CD8-positive, alpha-beta memory T cell (primary cell): ENCODE data around the gene TMED5. TPM values are rescaled to one million over a fixed set of nuclear protein-coding genes. Genes with fewer than 3 reads are reported as not detected.

Experiments used
- CTCF ChIA-PET: fragments of 350-600 bp; sonication (Branson Sonifier 250); formaldehyde crosslinking; loops from one replicate; lab custom pipeline; 2021; ENCODE audit warnings: antibody characterized with exemption; lab: Charles Lee
- POLR2A ChIA-PET: fragments of 350-600 bp; sonication (Branson Sonifier 250); formaldehyde crosslinking; loops from one replicate; lab custom pipeline; 2021; ENCODE audit warnings: antibody characterized with exemption; lab: Charles Lee
- DNase-seq, 5 donors: peaks; one replicate each; pipeline versions ENCODE4 v3.0.0 to v3.0.0-alpha.2; 2020 to 2022; ENCODE audit warnings: mixed read lengths in 1 of 5
- H3K27ac ChIP-seq: one replicate; pipeline ENCODE4 v1.7.0; 2013; ENCODE audit warnings: low read depth, mild to moderate bottlenecking, low read length, moderate library complexity
- H3K27me3 ChIP-seq: 2 replicates; pipeline ENCODE4 v1.7.0; 2013; ENCODE audit warnings: low read length, mild to moderate bottlenecking; ENCODE audit not compliant: insufficient read depth, poor library complexity, severe bottlenecking
- H3K36me3 ChIP-seq: 2 replicates; pipeline ENCODE4 v1.7.0; 2013; ENCODE audit warnings: mild to moderate bottlenecking, low read length, moderate library complexity; ENCODE audit not compliant: insufficient read depth
- H3K4me1 ChIP-seq: 2 replicates; pipeline ENCODE4 v1.7.0; 2013; ENCODE audit warnings: mild to moderate bottlenecking, low read length, moderate library complexity; ENCODE audit not compliant: insufficient read depth
- H3K4me3 ChIP-seq: 2 replicates; pipeline ENCODE4 v1.7.0; 2013; ENCODE audit warnings: mild to moderate bottlenecking, low read length
- H3K9me3 ChIP-seq: 2 replicates; pipeline ENCODE4 v1.7.0; 2013; ENCODE audit warnings: mild to moderate bottlenecking, low read length
- H3K27ac Mint-ChIP-seq, 8 donors: one replicate each; pipeline ENCODE4 v1.8.0; 2020 to 2021; ENCODE audit warnings: mixed read lengths in 8 of 8, mild to moderate bottlenecking in 6 of 8, inconsistent platforms in 3 of 8, moderate library complexity in 3 of 8
- H3K27me3 Mint-ChIP-seq, 2 donors: one replicate each; pipeline ENCODE4 v1.8.0; 2020 to 2021; ENCODE audit warnings: mixed read lengths in 2 of 2, mild to moderate bottlenecking in 1 of 2, moderate library complexity in 1 of 2
- H3K36me3 Mint-ChIP-seq, 3 donors: one replicate each; pipeline ENCODE4 v1.8.0; 2020 to 2021; ENCODE audit warnings: mixed read lengths in 3 of 3, inconsistent platforms in 1 of 3, mild to moderate bottlenecking in 1 of 3
- H3K4me1 Mint-ChIP-seq, 3 donors: one replicate each; pipeline ENCODE4 v1.8.0; 2020 to 2021; ENCODE audit warnings: mixed read lengths in 3 of 3, inconsistent platforms in 1 of 3, mild to moderate bottlenecking in 1 of 3
- H3K4me3 Mint-ChIP-seq, 7 donors: one replicate each; pipeline ENCODE4 v1.8.0; 2020 to 2021; ENCODE audit warnings: mixed read lengths in 7 of 7, mild to moderate bottlenecking in 6 of 7, moderate library complexity in 4 of 7, inconsistent platforms in 2 of 7
- H3K9me3 Mint-ChIP-seq, 5 donors: one replicate each; pipeline ENCODE4 v1.8.0; 2020 to 2022; ENCODE audit warnings: mixed read lengths in 5 of 5, mild to moderate bottlenecking in 3 of 5, moderate library complexity in 2 of 5, inconsistent platforms in 1 of 5
- polyA plus RNA-seq: library from polyadenylated mRNA; unstranded; fragments of 300-500 nt; fragmentation: Illumina TruSeq; gene quantifications from one replicate; pipeline ENCODE4 v1.2.3, GENCODE V29; 2021
- total RNA-seq, 2 experiments: library from RNA; stranded (reverse); gene quantifications; one replicate each; pipeline ENCODE4 v1.2.3, GENCODE V29; 2021

Gene TMED5
- total and polyA plus RNA-seq, 3 experiments from 2014 or later, result 28.9 to 38.9 (median 37.9) TPM

- peaks cover 37% of the 10 kb centered on the region for H3K36me3 ChIP-seq
- no peak for DNase-seq
- POLR2A ChIA-PET, result interaction anchor here (1.2 kb wide), 1 partner anchor 60 kb away, joined by 3 read pairs; no protein-coding TSS in a partner anchor
- H3K27ac Mint-ChIP-seq, result peak overlapping the region in 1 of 8 donors; percentile 81
- no peaks in the 10 kb centered on the region for H3K9me3 ChIP-seq
- no peaks in the 10 kb centered on the region for H3K27me3 Mint-ChIP-seq
- CTCF ChIA-PET, result no interaction called here
- no peak overlapping the region for H3K4me3 Mint-ChIP-seq
- peaks cover 0 to 8% (median 6%) of the 10 kb centered on the region in 5 donors for H3K9me3 Mint-ChIP-seq
- H3K27me3 ChIP-seq, result no peaks in the 10 kb centered on the region
- peaks cover 3% of the 10 kb centered on the region for H3K4me1 ChIP-seq
- no peak overlapping the region for H3K27ac ChIP-seq
- H3K4me3 ChIP-seq, result no peak overlapping the region
- H3K36me3 Mint-ChIP-seq, result peaks cover 8 to 66% (median 11%) of the 10 kb centered on the region in 3 donors
- H3K4me1 Mint-ChIP-seq, result peaks cover 24 to 44% (median 42%) of the 10 kb centered on the region in 3 donors
Observed at GRCh38 chr1:93113127-93113526, 67.1 kb downstream of the TMED5 start.

GRCh38 chr1:93111561-93111960 lies 68.7 kb downstream of the TMED5 start:
- H3K27me3 ChIP-seq, result no peaks in the 10 kb centered on the region
- no peak overlapping the region for H3K4me3 Mint-ChIP-seq
- H3K4me1 ChIP-seq, result peaks cover 3% of the 10 kb centered on the region
- peaks cover 28 to 53% (median 48%) of the 10 kb centered on the region in 3 donors for H3K4me1 Mint-ChIP-seq
- no peaks in the 10 kb centered on the region for H3K9me3 ChIP-seq
- DNase-seq, result no peak
- no peak overlapping the region for H3K4me3 ChIP-seq
- H3K27ac ChIP-seq, result no peak overlapping the region
- POLR2A ChIA-PET, result no interaction called here
- H3K36me3 Mint-ChIP-seq, result peaks cover 20 to 68% (median 22%) of the 10 kb centered on the region in 3 donors
- CTCF ChIA-PET, result no interaction called here
- no peaks in the 10 kb centered on the region for H3K27me3 Mint-ChIP-seq
- peak overlapping the region in 4 of 8 donors; percentile 6 to 37 (median 22) for H3K27ac Mint-ChIP-seq
- peaks cover 0 to 13% (median 12%) of the 10 kb centered on the region in 5 donors for H3K9me3 Mint-ChIP-seq
- peaks cover 31% of the 10 kb centered on the region for H3K36me3 ChIP-seq

GRCh38 chr1:93111065-93111464 lies 69.1 kb downstream of the TMED5 start:
- ChIA-PET POLR2A (no interaction called here), CTCF (no interaction called here)
- H3K4me3 Mint-ChIP-seq, result no peak overlapping the region

GRCh38 chr1:93109578-93109977 lies 70.6 kb downstream of the TMED5 start:
- H3K9me3 ChIP-seq, result no peaks in the 10 kb centered on the region
- ChIA-PET POLR2A (no interaction called here), CTCF (interaction anchor here (1.0 kb wide), 1 partner anchor 29 kb away, joined by 3 read pairs; no protein-coding TSS in a partner anchor)
- DNase-seq, result no peak
- H3K27ac Mint-ChIP-seq, result no peak overlapping the region
- H3K27me3 ChIP-seq, result no peaks in the 10 kb centered on the region
- no peaks in the 10 kb centered on the region for H3K27me3 Mint-ChIP-seq
- peak overlapping the region in 1 of 7 donors; percentile 16 for H3K4me3 Mint-ChIP-seq
- peaks cover 20% of the 10 kb centered on the region for H3K36me3 ChIP-seq
- no peak overlapping the region for H3K27ac ChIP-seq
- H3K4me3 ChIP-seq, result no peak overlapping the region
- H3K4me1 Mint-ChIP-seq, result peaks cover 36 to 59% (median 58%) of the 10 kb centered on the region in 3 donors
- peaks cover 3% of the 10 kb centered on the region for H3K4me1 ChIP-seq
- H3K9me3 Mint-ChIP-seq, result peaks cover 2 to 13% (median 12%) of the 10 kb centered on the region in 5 donors
- H3K36me3 Mint-ChIP-seq, result peaks cover 22 to 68% (median 28%) of the 10 kb centered on the region in 3 donors

More at GRCh38 chr1:93111065-93111464, 69.1 kb downstream of the TMED5 start:
- H3K27ac Mint-ChIP-seq, result peak overlapping the region in 1 of 8 donors; percentile 15
- Histone ChIP-seq H3K27me3 (no peaks in the 10 kb centered on the region), H3K27ac (no peak overlapping the region), H3K4me1 (peaks cover 3% of the 10 kb centered on the region), H3K9me3 (no peaks in the 10 kb centered on the region), H3K4me3 (no peak overlapping the region), H3K36me3 (peaks cover 30% of the 10 kb centered on the region)
- no peaks in the 10 kb centered on the region for H3K27me3 Mint-ChIP-seq
- peaks cover 20 to 65% (median 24%) of the 10 kb centered on the region in 3 donors for H3K36me3 Mint-ChIP-seq
- DNase-seq, result no peak
- H3K9me3 Mint-ChIP-seq, result peaks cover under 1 to 13% (median 12%) of the 10 kb centered on the region in 5 donors
- peaks cover 29 to 54% (median 49%) of the 10 kb centered on the region in 3 donors for H3K4me1 Mint-ChIP-seq

GRCh38 chr1:93108335-93108734 lies 71.9 kb downstream of the TMED5 start:
- DNase-seq, result no peak
- no peak overlapping the region for H3K4me3 ChIP-seq
- peaks cover 3% of the 10 kb centered on the region for H3K4me1 ChIP-seq
- POLR2A ChIA-PET, result interaction anchor here (0.7 kb wide), 1 partner anchor 40 kb away, joined by 4 read pairs; no protein-coding TSS in a partner anchor
- Mint-ChIP-seq H3K4me1 (peaks cover 36 to 62% (median 58%) of the 10 kb centered on the region in 3 donors), H3K36me3 (peaks cover 22 to 66% (median 28%) of the 10 kb centered on the region in 3 donors), H3K9me3 (peaks cover 2 to 13% (median 12%) of the 10 kb centered on the region in 5 donors), H3K27me3 (no peaks in the 10 kb centered on the region), H3K4me3 (peak overlapping the region in 2 of 7 donors; percentile 5 to 22), H3K27ac (no peak overlapping the region)
- H3K27ac ChIP-seq, result no peak overlapping the region
- CTCF ChIA-PET, result no interaction called here
- H3K27me3 ChIP-seq, result no peaks in the 10 kb centered on the region
- no peaks in the 10 kb centered on the region for H3K9me3 ChIP-seq
- H3K36me3 ChIP-seq, result peaks cover 15% of the 10 kb centered on the region

GRCh38 chr1:93107395-93107794 lies 72.8 kb downstream of the TMED5 start:
- ChIA-PET CTCF (no interaction called here), POLR2A (no interaction called here)
- H3K36me3 ChIP-seq, result peaks cover 10% of the 10 kb centered on the region
- no peaks in the 10 kb centered on the region for H3K9me3 ChIP-seq
- H3K9me3 Mint-ChIP-seq, result peaks cover 2 to 13% (median 12%) of the 10 kb centered on the region in 5 donors
- peaks cover 3% of the 10 kb centered on the region for H3K4me1 ChIP-seq
- no peaks in the 10 kb centered on the region for H3K27me3 Mint-ChIP-seq
- no peak for DNase-seq
- no peak overlapping the region for H3K4me3 ChIP-seq
- H3K27ac Mint-ChIP-seq, result peak overlapping the region in 1 of 8 donors; percentile 33
- H3K4me3 Mint-ChIP-seq, result peak overlapping the region in 1 of 7 donors; percentile 29
- H3K4me1 Mint-ChIP-seq, result peaks cover 38 to 61% (median 61%) of the 10 kb centered on the region in 3 donors
- H3K27ac ChIP-seq, result no peak overlapping the region
- peaks cover 22 to 63% (median 28%) of the 10 kb centered on the region in 3 donors for H3K36me3 Mint-ChIP-seq
- no peaks in the 10 kb centered on the region for H3K27me3 ChIP-seq

GRCh38 chr1:93106226-93106625 lies 74.0 kb downstream of the TMED5 start:
- Mint-ChIP-seq H3K4me3 (no peak overlapping the region), H3K36me3 (peaks cover 22 to 61% (median 28%) of the 10 kb centered on the region in 3 donors), H3K4me1 (peaks cover 40 to 61% (median 61%) of the 10 kb centered on the region in 3 donors), H3K27ac (no peak overlapping the region), H3K27me3 (no peaks in the 10 kb centered on the region), H3K9me3 (peaks cover 2 to 13% (median 12%) of the 10 kb centered on the region in 5 donors)
- CTCF ChIA-PET, result no interaction called here
- Histone ChIP-seq H3K9me3 (no peaks in the 10 kb centered on the region), H3K27me3 (no peaks in the 10 kb centered on the region), H3K27ac (no peak overlapping the region), H3K36me3 (peaks cover 10% of the 10 kb centered on the region), H3K4me1 (peaks cover 3% of the 10 kb centered on the region), H3K4me3 (no peak overlapping the region)
- DNase-seq, result no peak
- POLR2A ChIA-PET, result no interaction called here

- H3K9me3 Mint-ChIP-seq, result peaks cover 0 to 4% (median 0%) of the 10 kb centered on the region in 5 donors
- no peak for DNase-seq
- no peak overlapping the region for H3K4me3 Mint-ChIP-seq
- Histone ChIP-seq H3K27me3 (no peaks in the 10 kb centered on the region), H3K4me1 (peaks cover 14% of the 10 kb centered on the region), H3K27ac (no peak overlapping the region), H3K4me3 (no peak overlapping the region), H3K36me3 (peaks cover 4% of the 10 kb centered on the region), H3K9me3 (no peaks in the 10 kb centered on the region)
- peak overlapping the region in 1 of 8 donors; percentile 34 for H3K27ac Mint-ChIP-seq
- H3K36me3 Mint-ChIP-seq, result peaks cover 11 to 38% (median 14%) of the 10 kb centered on the region in 3 donors
- H3K4me1 Mint-ChIP-seq, result peaks cover 48 to 68% (median 67%) of the 10 kb centered on the region in 3 donors
- no peaks in the 10 kb centered on the region for H3K27me3 Mint-ChIP-seq
- CTCF ChIA-PET, result no interaction called here
- POLR2A ChIA-PET, result no interaction called here
Observed at GRCh38 chr1:93102142-93102541, 78.1 kb downstream of the TMED5 start.
